GM23338 (cell line): ENCODE results near the gene ARID1B. TPM values are rescaled to one million over a fixed set of nuclear protein-coding genes. Genes with fewer than 3 reads are reported as not detected.

Experiments used
- ATAC-seq: fragments of 200-7000 bp; cut with Tn5 transposase; 3 replicates; pipeline ENCODE4 v1.9.1; 2020
- DNase-seq: peaks from one replicate; pipeline ENCODE4 v3.0.0-alpha.2; 2015; ENCODE audit warnings: low spot score
- H2AFZ ChIP-seq: fragments of 200-600 bp; sonication (generic); 2 replicates; pipeline ENCODE4 v1.8.0; 2016; ENCODE audit warnings: antibody characterized with exemption, mild to moderate bottlenecking, moderate library complexity
- H3F3A ChIP-seq: fragments of 200-600 bp; sonication (generic); replicated peaks from 2 replicates; pipeline ENCODE4 v1.8.0; 2017; ENCODE audit warnings: antibody characterized with exemption, mixed run types, low read depth
- H3K27ac ChIP-seq: fragments of 200-600 bp; sonication (generic); 2 replicates; pipeline ENCODE4 v1.6.1; 2016; ENCODE audit warnings: low read depth
- H3K27me3 ChIP-seq: fragments of 200-600 bp; sonication (generic); 2 replicates; pipeline ENCODE4 v1.8.0; 2016; ENCODE audit warnings: mild to moderate bottlenecking, mixed run types, moderate library complexity; ENCODE audit not compliant: insufficient read depth
- H3K36me3 ChIP-seq: fragments of 200-600 bp; sonication (generic); 2 replicates; pipeline ENCODE4 v1.8.0; 2016; ENCODE audit warnings: mild to moderate bottlenecking; ENCODE audit not compliant: insufficient read depth
- H3K4me1 ChIP-seq: fragments of 200-600 bp; sonication (generic); 2 replicates; pipeline ENCODE4 v1.8.0; 2016; ENCODE audit warnings: mild to moderate bottlenecking, moderate library complexity; ENCODE audit not compliant: insufficient read depth
- H3K4me2 ChIP-seq: fragments of 200-600 bp; sonication (generic); 2 replicates; pipeline ENCODE4 v1.7.1; 2017; ENCODE audit warnings: mixed run types
- H3K4me3 ChIP-seq: fragments of 200-600 bp; sonication (generic); 2 replicates; pipeline ENCODE4 v1.6.1; 2016; ENCODE audit warnings: mixed run types
- H3K79me2 ChIP-seq: fragments of 200-600 bp; sonication (generic); replicated peaks from 2 replicates; pipeline ENCODE4 v1.8.0; 2017; ENCODE audit warnings: mild to moderate bottlenecking; ENCODE audit not compliant: insufficient read depth
- H3K9me2 ChIP-seq: fragments of 200-600 bp; sonication (generic); 2 replicates; pipeline ENCODE4 v1.8.0; 2017; ENCODE audit not compliant: insufficient read depth
- H4K20me1 ChIP-seq: fragments of 200-600 bp; sonication (generic); replicated peaks from 2 replicates; pipeline ENCODE4 v1.8.0; 2017; ENCODE audit warnings: mild to moderate bottlenecking; ENCODE audit not compliant: insufficient read depth
- H3K27ac Mint-ChIP-seq: 2 replicates; pipeline ENCODE4 v1.8.0; 2020; ENCODE audit warnings: inconsistent platforms, mild to moderate bottlenecking, moderate library complexity, mixed read lengths
- H3K27me3 Mint-ChIP-seq: 3 replicates; pipeline ENCODE4 v1.8.0; 2022; ENCODE audit warnings: low read depth, mild to moderate bottlenecking, moderate library complexity, mixed read lengths, inconsistent platforms; ENCODE audit not compliant: insufficient read depth, poor library complexity
- H3K36me3 Mint-ChIP-seq: 3 replicates; pipeline ENCODE4 v1.8.0; 2021; ENCODE audit warnings: low read depth, mild to moderate bottlenecking, inconsistent platforms, moderate library complexity, mixed read lengths
- H3K4me1 Mint-ChIP-seq: 3 replicates; pipeline ENCODE4 v1.8.0; 2020; ENCODE audit warnings: mild to moderate bottlenecking, inconsistent platforms, mixed read lengths
- H3K4me3 Mint-ChIP-seq: 3 replicates; pipeline ENCODE4 v1.8.0; 2021; ENCODE audit warnings: moderate library complexity, mild to moderate bottlenecking, inconsistent platforms, mixed read lengths
- H3K9me3 Mint-ChIP-seq: 3 replicates; pipeline ENCODE4 v1.8.0; 2020; ENCODE audit warnings: moderate library complexity, mild to moderate bottlenecking, inconsistent platforms, mixed read lengths
- CREB1 ChIP-seq: fragments of 250-450 bp; sonication (Bioruptor Pico); IDR thresholded peaks from 2 replicates; pipeline ENCODE4 v1.5.0; 2020; ENCODE audit warnings: low read depth, mild to moderate bottlenecking, moderate library complexity
- EZH2 ChIP-seq: fragments of 200-600 bp; sonication (generic); IDR thresholded peaks from one replicate; pipeline ENCODE4 v1.8.0; 2017; ENCODE audit warnings: antibody characterized with exemption, mild to moderate bottlenecking, low read depth; ENCODE audit not compliant: unreplicated experiment
- EZH2phosphoT487 ChIP-seq: fragments of 200-600 bp; sonication (generic); IDR thresholded peaks from one replicate; pipeline ENCODE4 v1.8.1; 2018; ENCODE audit warnings: antibody characterized with exemption; ENCODE audit not compliant: unreplicated experiment
- JUNB ChIP-seq: IDR thresholded peaks from one replicate; pipeline ENCODE4 v1.6.1; 2016; ENCODE audit warnings: antibody characterized with exemption; ENCODE audit not compliant: unreplicated experiment
- NANOG ChIP-seq: IDR thresholded peaks from 2 replicates; pipeline ENCODE4 v1.6.1; 2016; ENCODE audit warnings: antibody characterized with exemption, borderline replicate concordance
- POLR2AphosphoS5 ChIP-seq: IDR thresholded peaks from 2 replicates; pipeline ENCODE4 v1.6.1; 2016; ENCODE audit warnings: antibody characterized with exemption, low read depth
- REST ChIP-seq: IDR thresholded peaks from one replicate; pipeline ENCODE4 v1.6.1; 2018; ENCODE audit warnings: antibody characterized with exemption; ENCODE audit not compliant: unreplicated experiment
- STAT1 ChIP-seq: IDR thresholded peaks from one replicate; pipeline ENCODE4 v1.6.1; 2016; ENCODE audit warnings: antibody characterized with exemption; ENCODE audit not compliant: unreplicated experiment
- ZNF114 ChIP-seq: fragments of 250-450 bp; sonication (Bioruptor Pico); IDR thresholded peaks from 2 replicates; pipeline ENCODE4 v1.5.0; 2020; ENCODE audit warnings: mild to moderate bottlenecking, moderate library complexity
- ZNF331 ChIP-seq: fragments of 250-450 bp; sonication (Bioruptor Pico); IDR thresholded peaks from 2 replicates; pipeline ENCODE4 v1.5.0; 2020; ENCODE audit warnings: low read depth, mild to moderate bottlenecking, moderate library complexity
- polyA plus RNA-seq: library from polyadenylated mRNA; unstranded; fragments of >200 nt; fragmentation: Nextera tagmentation; extraction: Ambion mirVana; gene quantifications from 2 replicates; pipeline ENCODE4 v1.2.1, GENCODE V29; 2016
- total RNA-seq: library from RNA; depleted of rRNA; stranded (reverse); fragments of >200 nt; shearing (Covaris generic); gene quantifications from 2 replicates; pipeline ENCODE4 v1.2.3, GENCODE V29; 2014
- TF ChIP-seq, protein P1 (sequence below), 2 experiments: fragments of 200-600 bp in 1 of 2; sonication (generic) in 1 of 2; conservative IDR thresholded peaks; 2 replicates each; pipeline versions ENCODE4 v1.5.1 to v1.6.1; 2016 to 2017; ENCODE audit warnings: antibody characterized with exemption in 2 of 2, low read depth in 2 of 2, mild to moderate bottlenecking in 2 of 2, moderate library complexity in 1 of 2
- TF ChIP-seq, protein P2 (sequence below): IDR thresholded peaks from 2 replicates; pipeline ENCODE4 v1.6.1; 2016; ENCODE audit warnings: antibody characterized with exemption
- TF ChIP-seq, protein P3 (sequence below): fragments of 250-450 bp; sonication (Bioruptor Pico); IDR thresholded peaks from 2 replicates; pipeline ENCODE4 v1.5.0; 2020; ENCODE audit warnings: mild to moderate bottlenecking, moderate library complexity

ARID1B gene
- total and polyA plus RNA-seq, 2 experiments from 2014 or later = 59.3 to 72.2 TPM

- ATAC-seq = no peak
- Histone ChIP-seq H3K4me2 (no peak overlapping the region), H3F3A (no peaks in the 10 kb centered on the region), H3K9me2 (peaks cover 2% of the 10 kb centered on the region; the same call in 1 of the 2 replicates), H3K4me1 (no peaks in the 10 kb centered on the region), H3K4me3 (no peak overlapping the region), H4K20me1 (no peaks in the 10 kb centered on the region), H2AFZ (no peak overlapping the region), H3K36me3 (no peaks in the 10 kb centered on the region), H3K27ac (no peak overlapping the region), H3K79me2 (no peaks in the 10 kb centered on the region), H3K27me3 (no peaks in the 10 kb centered on the region)
- Mint-ChIP-seq H3K36me3 (no peaks in the 10 kb centered on the region; the same call in 2 of the 3 replicates), H3K4me3 (no peak overlapping the region), H3K27ac (no peak overlapping the region), H3K9me3 (no peaks in the 10 kb centered on the region), H3K27me3 (peaks cover 4% of the 10 kb centered on the region), H3K4me1 (peaks cover 18% of the 10 kb centered on the region)
- TF ChIP-seq ZNF331 = no peak
- TF ChIP-seq EZH2 = no peak
- no peak for TF ChIP-seq EZH2phosphoT487
- TF ChIP-seq NANOG = no peak
- no peak for TF ChIP-seq ZNF114 (CRISPR knock-in tag)
- TF ChIP-seq, protein P1, sequence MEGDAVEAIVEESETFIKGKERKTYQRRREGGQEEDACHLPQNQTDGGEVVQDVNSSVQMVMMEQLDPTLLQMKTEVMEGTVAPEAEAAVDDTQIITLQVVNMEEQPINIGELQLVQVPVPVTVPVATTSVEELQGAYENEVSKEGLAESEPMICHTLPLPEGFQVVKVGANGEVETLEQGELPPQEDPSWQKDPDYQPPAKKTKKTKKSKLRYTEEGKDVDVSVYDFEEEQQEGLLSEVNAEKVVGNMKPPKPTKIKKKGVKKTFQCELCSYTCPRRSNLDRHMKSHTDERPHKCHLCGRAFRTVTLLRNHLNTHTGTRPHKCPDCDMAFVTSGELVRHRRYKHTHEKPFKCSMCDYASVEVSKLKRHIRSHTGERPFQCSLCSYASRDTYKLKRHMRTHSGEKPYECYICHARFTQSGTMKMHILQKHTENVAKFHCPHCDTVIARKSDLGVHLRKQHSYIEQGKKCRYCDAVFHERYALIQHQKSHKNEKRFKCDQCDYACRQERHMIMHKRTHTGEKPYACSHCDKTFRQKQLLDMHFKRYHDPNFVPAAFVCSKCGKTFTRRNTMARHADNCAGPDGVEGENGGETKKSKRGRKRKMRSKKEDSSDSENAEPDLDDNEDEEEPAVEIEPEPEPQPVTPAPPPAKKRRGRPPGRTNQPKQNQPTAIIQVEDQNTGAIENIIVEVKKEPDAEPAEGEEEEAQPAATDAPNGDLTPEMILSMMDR (conservative IDR thresholded peaks at IDR 0.05; ENCODE audit: low read depth in 2 of 2) = no peak
- no peak for TF ChIP-seq REST
- no peak for TF ChIP-seq JUNB
- TF ChIP-seq POLR2AphosphoS5 = no peak
- TF ChIP-seq, protein P2, sequence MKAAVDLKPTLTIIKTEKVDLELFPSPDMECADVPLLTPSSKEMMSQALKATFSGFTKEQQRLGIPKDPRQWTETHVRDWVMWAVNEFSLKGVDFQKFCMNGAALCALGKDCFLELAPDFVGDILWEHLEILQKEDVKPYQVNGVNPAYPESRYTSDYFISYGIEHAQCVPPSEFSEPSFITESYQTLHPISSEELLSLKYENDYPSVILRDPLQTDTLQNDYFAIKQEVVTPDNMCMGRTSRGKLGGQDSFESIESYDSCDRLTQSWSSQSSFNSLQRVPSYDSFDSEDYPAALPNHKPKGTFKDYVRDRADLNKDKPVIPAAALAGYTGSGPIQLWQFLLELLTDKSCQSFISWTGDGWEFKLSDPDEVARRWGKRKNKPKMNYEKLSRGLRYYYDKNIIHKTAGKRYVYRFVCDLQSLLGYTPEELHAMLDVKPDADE = no peak
- no peak for TF ChIP-seq CREB1
- no peak for TF ChIP-seq STAT1
- TF ChIP-seq, protein P3, sequence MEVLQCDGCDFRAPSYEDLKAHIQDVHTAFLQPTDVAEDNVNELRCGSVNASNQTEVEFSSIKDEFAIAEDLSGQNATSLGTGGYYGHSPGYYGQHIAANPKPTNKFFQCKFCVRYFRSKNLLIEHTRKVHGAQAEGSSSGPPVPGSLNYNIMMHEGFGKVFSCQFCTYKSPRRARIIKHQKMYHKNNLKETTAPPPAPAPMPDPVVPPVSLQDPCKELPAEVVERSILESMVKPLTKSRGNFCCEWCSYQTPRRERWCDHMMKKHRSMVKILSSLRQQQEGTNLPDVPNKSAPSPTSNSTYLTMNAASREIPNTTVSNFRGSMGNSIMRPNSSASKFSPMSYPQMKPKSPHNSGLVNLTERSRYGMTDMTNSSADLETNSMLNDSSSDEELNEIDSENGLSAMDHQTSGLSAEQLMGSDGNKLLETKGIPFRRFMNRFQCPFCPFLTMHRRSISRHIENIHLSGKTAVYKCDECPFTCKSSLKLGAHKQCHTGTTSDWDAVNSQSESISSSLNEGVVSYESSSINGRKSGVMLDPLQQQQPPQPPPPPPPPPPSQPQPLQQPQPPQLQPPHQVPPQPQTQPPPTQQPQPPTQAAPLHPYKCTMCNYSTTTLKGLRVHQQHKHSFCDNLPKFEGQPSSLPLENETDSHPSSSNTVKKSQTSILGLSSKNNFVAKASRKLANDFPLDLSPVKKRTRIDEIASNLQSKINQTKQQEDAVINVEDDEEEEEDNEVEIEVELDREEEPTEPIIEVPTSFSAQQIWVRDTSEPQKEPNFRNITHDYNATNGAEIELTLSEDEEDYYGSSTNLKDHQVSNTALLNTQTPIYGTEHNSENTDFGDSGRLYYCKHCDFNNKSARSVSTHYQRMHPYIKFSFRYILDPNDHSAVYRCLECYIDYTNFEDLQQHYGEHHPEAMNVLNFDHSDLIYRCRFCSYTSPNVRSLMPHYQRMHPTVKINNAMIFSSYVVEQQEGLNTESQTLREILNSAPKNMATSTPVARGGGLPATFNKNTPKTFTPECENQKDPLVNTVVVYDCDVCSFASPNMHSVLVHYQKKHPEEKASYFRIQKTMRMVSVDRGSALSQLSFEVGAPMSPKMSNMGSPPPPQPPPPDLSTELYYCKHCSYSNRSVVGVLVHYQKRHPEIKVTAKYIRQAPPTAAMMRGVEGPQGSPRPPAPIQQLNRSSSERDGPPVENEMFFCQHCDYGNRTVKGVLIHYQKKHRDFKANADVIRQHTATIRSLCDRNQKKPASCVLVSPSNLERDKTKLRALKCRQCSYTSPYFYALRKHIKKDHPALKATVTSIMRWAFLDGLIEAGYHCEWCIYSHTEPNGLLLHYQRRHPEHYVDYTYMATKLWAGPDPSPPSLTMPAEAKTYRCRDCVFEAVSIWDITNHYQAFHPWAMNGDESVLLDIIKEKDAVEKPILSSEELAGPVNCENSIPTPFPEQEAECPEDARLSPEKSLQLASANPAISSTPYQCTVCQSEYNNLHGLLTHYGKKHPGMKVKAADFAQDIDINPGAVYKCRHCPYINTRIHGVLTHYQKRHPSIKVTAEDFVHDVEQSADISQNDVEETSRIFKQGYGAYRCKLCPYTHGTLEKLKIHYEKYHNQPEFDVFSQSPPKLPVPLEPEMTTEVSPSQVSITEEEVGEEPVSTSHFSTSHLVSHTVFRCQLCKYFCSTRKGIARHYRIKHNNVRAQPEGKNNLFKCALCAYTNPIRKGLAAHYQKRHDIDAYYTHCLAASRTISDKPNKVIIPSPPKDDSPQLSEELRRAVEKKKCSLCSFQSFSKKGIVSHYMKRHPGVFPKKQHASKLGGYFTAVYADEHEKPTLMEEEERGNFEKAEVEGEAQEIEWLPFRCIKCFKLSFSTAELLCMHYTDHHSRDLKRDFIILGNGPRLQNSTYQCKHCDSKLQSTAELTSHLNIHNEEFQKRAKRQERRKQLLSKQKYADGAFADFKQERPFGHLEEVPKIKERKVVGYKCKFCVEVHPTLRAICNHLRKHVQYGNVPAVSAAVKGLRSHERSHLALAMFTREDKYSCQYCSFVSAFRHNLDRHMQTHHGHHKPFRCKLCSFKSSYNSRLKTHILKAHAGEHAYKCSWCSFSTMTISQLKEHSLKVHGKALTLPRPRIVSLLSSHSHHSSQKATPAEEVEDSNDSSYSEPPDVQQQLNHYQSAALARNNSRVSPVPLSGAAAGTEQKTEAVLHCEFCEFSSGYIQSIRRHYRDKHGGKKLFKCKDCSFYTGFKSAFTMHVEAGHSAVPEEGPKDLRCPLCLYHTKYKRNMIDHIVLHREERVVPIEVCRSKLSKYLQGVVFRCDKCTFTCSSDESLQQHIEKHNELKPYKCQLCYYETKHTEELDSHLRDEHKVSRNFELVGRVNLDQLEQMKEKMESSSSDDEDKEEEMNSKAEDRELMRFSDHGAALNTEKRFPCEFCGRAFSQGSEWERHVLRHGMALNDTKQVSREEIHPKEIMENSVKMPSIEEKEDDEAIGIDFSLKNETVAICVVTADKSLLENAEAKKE (CRISPR knock-in tag) = no peak
- no peak for DNase-seq
These were observed 440.2 kb downstream of the ARID1B start for GRCh38 chr6:157217198-157217893.
